ENCODE data around the gene SLC39A11. TPM values are rescaled to one million over a fixed set of nuclear protein-coding genes. Genes with fewer than 3 reads are reported as not detected.

The SLC39A11 gene
- total and polyA plus RNA-seq, 2 of the 13 experiments (the other 11 are each of a cell fraction or from before 2014, with no cell fraction given): 17.2 to 31.5 TPM

GRCh38 chr17:72715906-72716572, 376.4 kb downstream of the SLC39A11 start (continued):
- TF ChIP-seq POLR2G (IDR thresholded peaks at IDR 0.05; ENCODE audit: low read depth, low read length) (peak; percentile 43; the same call in 1 of the 2 replicates), ZNF546 (CRISPR knock-in tag; conservative IDR thresholded peaks at IDR 0.05) (no peak), ZNF367 (CRISPR knock-in tag; IDR thresholded peaks at IDR 0.05; ENCODE audit: borderline replicate concordance) (no peak), TEAD3 (CRISPR knock-in tag; optimal IDR thresholded peaks at IDR 0.05; ENCODE audit: borderline replicate concordance) (peak; percentile 79), MAX (IDR thresholded peaks at IDR 0.05) (peak; percentile 27; the same call in 1 of the 2 replicates), SRF (IDR thresholded peaks at IDR 0.05; ENCODE audit: low read depth, low read length) (no peak), GABPB1 (CRISPR knock-in tag; IDR thresholded peaks at IDR 0.05) (no peak; the same call in 1 of the 2 replicates), ZNF263 (CRISPR knock-in tag; IDR thresholded peaks at IDR 0.05) (no peak), HDAC1 (CRISPR knock-in tag; IDR thresholded peaks at IDR 0.05) (no peak), SALL2 (CRISPR knock-in tag; IDR thresholded peaks at IDR 0.05) (no peak), HIC2 (CRISPR knock-in tag; IDR thresholded peaks at IDR 0.05; ENCODE audit: low read depth) (no peak), KLF16 (CRISPR knock-in tag; IDR thresholded peaks at IDR 0.05) (peak in 1 of 2 experiments; percentile 37; a peak in 1 of 4 replicates), ZNF761 (CRISPR knock-in tag; conservative IDR thresholded peaks at IDR 0.05) (no peak), ZNF432 (CRISPR knock-in tag; IDR thresholded peaks at IDR 0.05; ENCODE audit: borderline replicate concordance) (no peak), ZNF382 (CRISPR knock-in tag; IDR thresholded peaks at IDR 0.05; ENCODE audit: borderline replicate concordance) (no peak), ZNF720 (CRISPR knock-in tag; IDR thresholded peaks at IDR 0.05) (no peak), HNRNPL (IDR thresholded peaks at IDR 0.05; ENCODE audit: low read depth, low read length) (0 out of 2 replicates have a peak, but pooled peaks have one; percentile 57), YEATS2 (CRISPR knock-in tag; IDR thresholded peaks at IDR 0.05; ENCODE audit: borderline replicate concordance) (peak; percentile 21; the same call in 1 of the 2 replicates), ZNF570 (CRISPR knock-in tag; IDR thresholded peaks at IDR 0.05; ENCODE audit: borderline replicate concordance) (no peak), POLR2AphosphoS5 (IDR thresholded peaks at IDR 0.05; ENCODE audit: low read depth, low read length) (no peak), MAZ (IDR thresholded peaks at IDR 0.05; ENCODE audit: borderline replicate concordance, low read depth, low read length) (no peak), MAZ (CRISPR knock-in tag; IDR thresholded peaks at IDR 0.05; ENCODE audit: low read depth) (no peak), ZNF331 (CRISPR knock-in tag; IDR thresholded peaks at IDR 0.05) (no peak)
- TF ChIP-seq, protein P1, sequence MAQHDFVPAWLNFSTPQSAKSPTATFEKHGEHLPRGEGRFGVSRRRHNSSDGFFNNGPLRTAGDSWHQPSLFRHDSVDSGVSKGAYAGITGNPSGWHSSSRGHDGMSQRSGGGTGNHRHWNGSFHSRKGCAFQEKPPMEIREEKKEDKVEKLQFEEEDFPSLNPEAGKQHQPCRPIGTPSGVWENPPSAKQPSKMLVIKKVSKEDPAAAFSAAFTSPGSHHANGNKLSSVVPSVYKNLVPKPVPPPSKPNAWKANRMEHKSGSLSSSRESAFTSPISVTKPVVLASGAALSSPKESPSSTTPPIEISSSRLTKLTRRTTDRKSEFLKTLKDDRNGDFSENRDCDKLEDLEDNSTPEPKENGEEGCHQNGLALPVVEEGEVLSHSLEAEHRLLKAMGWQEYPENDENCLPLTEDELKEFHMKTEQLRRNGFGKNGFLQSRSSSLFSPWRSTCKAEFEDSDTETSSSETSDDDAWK (CRISPR knock-in tag; IDR thresholded peaks at IDR 0.05): no peak
- TF ChIP-seq, protein P2, sequence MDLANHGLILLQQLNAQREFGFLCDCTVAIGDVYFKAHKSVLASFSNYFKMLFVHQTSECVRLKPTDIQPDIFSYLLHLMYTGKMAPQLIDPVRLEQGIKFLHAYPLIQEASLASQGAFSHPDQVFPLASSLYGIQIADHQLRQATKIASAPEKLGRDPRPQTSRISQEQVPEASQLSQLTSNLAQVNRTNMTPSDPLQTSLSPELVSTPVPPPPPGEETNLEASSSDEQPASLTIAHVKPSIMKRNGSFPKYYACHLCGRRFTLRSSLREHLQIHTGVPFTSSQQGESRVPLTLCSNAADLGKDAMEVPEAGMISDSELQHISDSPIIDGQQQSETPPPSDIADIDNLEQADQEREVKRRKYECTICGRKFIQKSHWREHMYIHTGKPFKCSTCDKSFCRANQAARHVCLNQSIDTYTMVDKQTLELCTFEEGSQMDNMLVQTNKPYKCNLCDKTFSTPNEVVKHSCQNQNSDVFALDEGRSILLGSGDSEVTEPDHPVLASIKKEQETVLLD (CRISPR knock-in tag; IDR thresholded peaks at IDR 0.05; ENCODE audit: low read depth): no peak

All from HepG2 (cell line).